Breast epithelium (tissue), 4 donors: ENCODE results near the gene SP100. TPM values are rescaled to one million over a fixed set of nuclear protein-coding genes. Genes with fewer than 3 reads are reported as not detected.

Source experiments
- DNase-seq, 2 donors: peaks; one replicate each; pipeline ENCODE4 v3.0.0-alpha.2; 2019; ENCODE audit warnings: low spot score in 2 of 2
- H3K27ac ChIP-seq, 2 donors: fragments of 200-600 bp; sonication (generic) in 1 of 2; one replicate each; pipeline ENCODE4 v1.5.1; 2016 to 2019; ENCODE audit warnings: mild to moderate bottlenecking in 1 of 2
- H3K27me3 ChIP-seq, 2 donors: fragments of 200-600 bp; sonication (generic) in 1 of 2; one replicate each; pipeline versions ENCODE4 v1.5.1 to v1.6.0; 2017 to 2019; ENCODE audit warnings: control low read depth in 1 of 2, mild to moderate bottlenecking in 1 of 2
- H3K36me3 ChIP-seq: fragments of 200-600 bp; one replicate; pipeline ENCODE4 v1.5.1; 2019
- H3K4me1 ChIP-seq, 2 donors: fragments of 200-600 bp; sonication (generic); one replicate each; pipeline ENCODE4 v1.5.1; 2016 to 2019; ENCODE audit warnings: control low read depth in 1 of 2
- H3K4me3 ChIP-seq, 3 donors: fragments of 200-600 bp; sonication (generic); 1 replicate in 2 of 3; 2 replicates in 1 of 3; pipeline ENCODE4 v1.5.1; 2016 to 2019; ENCODE audit warnings: mild to moderate bottlenecking in 3 of 3, moderate library complexity in 2 of 3
- H3K9me3 ChIP-seq, 2 donors: fragments of 200-600 bp; sonication (generic) in 1 of 2; one replicate each; pipeline ENCODE4 v1.5.1; 2016 to 2019; ENCODE audit warnings: control low read depth in 1 of 2
- CTCF ChIP-seq, 3 donors: fragments of 450-650 bp; IDR thresholded peaks; one replicate each; pipeline ENCODE4 v1.5.1; 2016 to 2017; ENCODE audit warnings: antibody characterized with exemption in 3 of 3, mild to moderate bottlenecking in 3 of 3, moderate library complexity in 3 of 3
- POLR2A ChIP-seq: fragments of 450-650 bp; IDR thresholded peaks from one replicate; pipeline ENCODE4 v1.6.1; 2016; ENCODE audit warnings: antibody characterized with exemption, mild to moderate bottlenecking, moderate library complexity
- POLR2AphosphoS5 ChIP-seq, 3 donors: sonication (generic); formaldehyde crosslinking; IDR thresholded peaks; one replicate each; pipeline ENCODE4 v1.6.1; 2017; ENCODE audit warnings: antibody characterized with exemption in 3 of 3
- intact Hi-C: fragments of 100-400 bp; cut with DNase I; formaldehyde crosslinking; loops from one replicate; pipeline ENCODE4 v1.15.1; 2023; ENCODE audit warnings: low total_unique reads
- total RNA-seq, 3 donors: library from RNA; depleted of rRNA; stranded (reverse); fragments of >200 nt; gene quantifications; one replicate each; pipeline ENCODE4 v1.1.0, GENCODE V29; 2016

Gene SP100
- total RNA-seq, 3 donors from 2014 or later: 128 to 157 (median 152) TPM

DNA sequence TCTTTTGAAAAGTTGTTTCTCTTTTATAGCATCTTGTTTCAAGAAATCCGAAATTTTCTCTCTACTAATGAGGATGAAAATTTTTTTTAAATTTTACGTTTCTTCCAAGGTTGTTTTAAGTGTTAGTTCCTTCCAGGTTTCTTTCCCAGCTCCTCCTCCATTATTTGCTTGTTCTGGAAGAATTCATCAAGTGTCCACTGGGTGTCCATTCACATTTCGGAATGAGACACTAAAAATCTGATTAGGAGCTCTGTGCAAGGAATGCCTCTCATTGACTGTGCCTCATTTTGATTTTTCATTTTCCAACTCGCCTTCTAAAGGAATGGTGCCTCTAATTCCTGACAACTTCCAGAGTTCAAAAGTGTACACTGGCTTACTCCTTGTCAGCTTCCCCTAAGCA, 6.1 kb downstream of the SP100 start:
- Histone ChIP-seq H3K27ac (no peak overlapping the region), H3K36me3 (no peaks in the 10 kb centered on the region), H3K4me3 (no peak overlapping the region), H3K27me3 (no peaks in the 10 kb centered on the region), H3K9me3 (no peaks in the 10 kb centered on the region), H3K4me1 (peaks cover 0 to 16% of the 10 kb centered on the region in 2 donors)
- no peak for TF ChIP-seq POLR2AphosphoS5 (IDR thresholded peaks at IDR 0.05)
- TF ChIP-seq CTCF (IDR thresholded peaks at IDR 0.05): no peak
- DNase-seq: no peak
- intact Hi-C loops: no loop called here

DNA sequence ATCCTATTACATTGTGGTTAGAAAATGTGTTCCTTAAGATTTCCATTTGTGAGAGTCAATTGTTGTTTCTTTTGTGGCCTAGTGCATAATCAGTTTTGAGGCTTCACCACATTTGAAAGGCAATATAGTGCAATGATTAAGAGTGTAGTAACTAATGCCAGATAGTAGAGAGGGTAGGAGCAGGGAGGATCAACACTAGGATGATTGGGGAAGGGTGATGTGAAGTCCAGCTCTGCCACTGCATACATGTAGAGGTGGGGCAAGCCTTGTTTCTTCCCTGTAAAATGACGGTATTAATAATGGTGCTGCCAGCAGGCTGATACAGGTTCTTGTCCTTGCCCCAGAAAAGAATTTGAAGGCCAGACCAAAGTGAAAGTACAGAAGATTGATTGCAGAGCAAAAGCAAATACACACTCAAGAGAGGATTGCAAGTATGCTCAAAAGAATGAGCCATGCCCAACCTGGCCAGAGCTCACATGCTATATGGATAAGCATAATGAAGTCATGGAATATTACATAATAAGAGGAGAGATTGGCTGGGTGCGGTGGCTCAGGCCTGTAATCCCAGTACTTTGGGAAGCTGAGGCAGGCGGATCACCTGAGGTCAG, 8.0 kb downstream of the SP100 start:
- Histone ChIP-seq H3K4me1 (peaks cover 0 to 8% of the 10 kb centered on the region in 2 donors), H3K4me3 (peak overlapping the region in 2 of 3 donors; percentile 2 to 5)

DNA sequence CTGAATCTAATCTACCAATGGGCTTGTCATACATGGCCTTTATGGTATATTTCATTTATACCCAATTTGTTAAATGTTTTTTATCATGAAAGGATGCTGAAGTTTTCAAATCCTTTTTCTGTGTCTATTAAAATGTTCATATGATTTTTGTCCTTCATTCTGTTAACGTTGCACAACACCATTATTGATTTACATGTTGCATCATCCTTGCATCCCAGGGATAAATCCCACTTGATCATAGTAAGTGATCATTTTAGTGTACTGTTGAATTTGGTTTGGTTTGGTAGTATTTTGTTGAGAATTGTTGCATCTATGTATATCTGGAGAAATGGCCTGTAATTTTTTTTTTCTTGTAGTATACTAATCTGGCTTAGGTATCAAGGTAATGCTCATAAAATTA, 9.4 kb downstream of the SP100 start:
- Histone ChIP-seq H3K4me1 (peaks cover 0 to 8% of the 10 kb centered on the region in 2 donors), H3K4me3 (no peak overlapping the region), H3K9me3 (peaks cover 0 to 10% of the 10 kb centered on the region in 2 donors), H3K36me3 (peaks cover 7% of the 10 kb centered on the region), H3K27me3 (no peaks in the 10 kb centered on the region), H3K27ac (no peak overlapping the region)
- DNase-seq: no peak
- TF ChIP-seq CTCF (IDR thresholded peaks at IDR 0.05) (no peak), POLR2A (no peak), POLR2AphosphoS5 (IDR thresholded peaks at IDR 0.05) (no peak)
- intact Hi-C loops: no loop called here

More for the DNA sequence above, 8.0 kb downstream of the SP100 start:
- intact Hi-C loops: no loop called here
- Histone ChIP-seq H3K27ac (peak overlapping the region; percentile 34 to 65), H3K9me3 (peaks cover 0 to 6% of the 10 kb centered on the region in 2 donors), H3K36me3 (no peaks in the 10 kb centered on the region), H3K27me3 (no peaks in the 10 kb centered on the region)
- no peak for DNase-seq
- TF ChIP-seq CTCF (IDR thresholded peaks at IDR 0.05) (no peak), POLR2AphosphoS5 (IDR thresholded peaks at IDR 0.05) (no peak), POLR2A (no peak)

- intact Hi-C loops: no loop called here
- H3K9me3 ChIP-seq: peaks cover 0 to 16% of the 10 kb centered on the region in 2 donors
- no peaks in the 10 kb centered on the region for H3K4me1 ChIP-seq
- H3K27me3 ChIP-seq: no peaks in the 10 kb centered on the region
- no peak overlapping the region for H3K4me3 ChIP-seq
- H3K27ac ChIP-seq: no peak overlapping the region
- TF ChIP-seq CTCF (IDR thresholded peaks at IDR 0.05) (no peak), POLR2A (no peak), POLR2AphosphoS5 (IDR thresholded peaks at IDR 0.05) (no peak)
- no peak for DNase-seq
- peaks cover 7% of the 10 kb centered on the region for H3K36me3 ChIP-seq
Measured at GRCh38 chr2:230429513-230429912, 13.5 kb downstream of the SP100 start.

DNA sequence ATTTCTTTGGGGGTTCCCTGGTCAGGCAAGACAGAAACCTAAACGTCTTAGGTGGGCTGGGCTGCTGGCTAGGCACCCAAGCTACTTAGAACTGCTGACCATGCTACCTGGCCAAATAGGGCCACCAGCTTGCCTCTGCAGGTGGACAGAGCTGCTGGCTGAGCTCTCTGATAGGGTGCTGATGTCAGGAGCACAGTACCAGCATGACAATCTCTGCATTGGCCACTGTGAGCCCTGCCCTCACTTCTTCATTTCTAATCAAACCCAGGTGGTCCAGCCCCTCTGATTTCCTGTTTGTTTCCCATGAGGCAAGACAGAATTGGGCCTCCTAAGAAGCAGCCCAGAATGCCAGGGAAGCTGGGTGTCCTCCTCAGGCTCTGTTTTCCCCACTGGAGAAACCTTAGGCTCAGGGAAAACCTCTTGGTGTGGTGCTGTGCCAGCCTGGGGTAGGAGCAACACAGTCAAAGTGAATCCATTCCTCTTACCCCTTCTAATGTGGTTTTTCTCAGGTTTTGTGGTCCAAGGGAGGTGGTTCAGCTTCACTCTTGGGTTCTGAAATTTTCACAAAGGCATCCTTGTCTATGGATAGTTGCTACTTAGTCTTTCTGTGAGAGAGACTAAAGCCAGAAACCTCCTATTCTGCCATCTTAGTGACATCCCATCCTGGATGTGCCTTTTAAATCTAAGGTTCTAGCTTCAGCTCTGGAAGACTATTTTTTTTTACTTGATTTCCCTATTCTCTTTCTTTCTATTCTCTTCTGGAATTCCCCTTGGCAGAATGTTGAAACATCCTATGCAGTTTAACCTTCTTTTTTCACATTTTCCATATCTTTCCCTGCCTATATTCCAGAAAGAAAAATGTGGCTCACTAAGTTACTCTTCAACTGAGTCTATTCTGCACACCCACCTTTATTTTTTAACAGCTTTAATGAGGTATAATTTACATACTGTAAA, 15.2 kb downstream of the SP100 start:
- TF ChIP-seq POLR2A (no peak), POLR2AphosphoS5 (IDR thresholded peaks at IDR 0.05) (no peak), CTCF (IDR thresholded peaks at IDR 0.05) (no peak)
- no peak for DNase-seq
- Histone ChIP-seq H3K27me3 (no peaks in the 10 kb centered on the region), H3K36me3 (peaks cover 7% of the 10 kb centered on the region), H3K4me1 (no peaks in the 10 kb centered on the region), H3K4me3 (no peak overlapping the region), H3K27ac (no peak overlapping the region), H3K9me3 (peaks cover 0 to 24% of the 10 kb centered on the region in 2 donors)
- intact Hi-C loops: no loop called here
